Common myeloid progenitor, CD34-positive (primary cell): ENCODE measurements around the gene LAIR1.
"Not testable (repeated sequence)": the region's sequence is repeated elsewhere in the genome, so short reads cannot be mapped to it uniquely, and the experiment has no call there.

Experiments used
- CTCF ChIA-PET: fragments of 350-600 bp; sonication (Branson Sonifier 250); formaldehyde crosslinking; loops from one replicate; lab custom pipeline; 2021; ENCODE audit warnings: antibody characterized with exemption; lab: Charles Lee
- POLR2A ChIA-PET: fragments of 350-600 bp; sonication (Branson Sonifier 250); formaldehyde crosslinking; loops from one replicate; lab custom pipeline; 2021; ENCODE audit warnings: antibody characterized with exemption; lab: Charles Lee
- DNase-seq, 3 donors: peaks; one replicate each; pipeline versions ENCODE4 v3.0.0 to v3.0.0-alpha.2; 2013
- H3K27ac ChIP-seq, 2 experiments: 1 replicate in 1 of 2; 2 replicates in 1 of 2; pipeline ENCODE4 v1.7.0; 2013; ENCODE audit warnings: inconsistent platforms in 2 of 2, low read length in 2 of 2, mild to moderate bottlenecking in 2 of 2, low read depth in 1 of 2, moderate library complexity in 1 of 2; ENCODE audit not compliant: severe bottlenecking in 2 of 2, insufficient read depth in 1 of 2, poor library complexity in 1 of 2
- H3K27me3 ChIP-seq, 5 experiments: replicated peaks in 2 of 5; 1 replicate in 3 of 5; 2 replicates in 2 of 5; pipeline versions ENCODE4 v1.6.1 to v1.7.0; 2013; ENCODE audit warnings: low read length in 4 of 5, mild to moderate bottlenecking in 2 of 5, moderate library complexity in 2 of 5, inconsistent platforms in 1 of 5; ENCODE audit not compliant: insufficient read depth in 5 of 5, control insufficient read depth in 4 of 5
- H3K36me3 ChIP-seq, 4 experiments: 1 replicate in 2 of 4; 2 replicates in 2 of 4; pipeline versions ENCODE4 v1.6.1 to v1.7.0; 2013; ENCODE audit warnings: low read length in 3 of 4, control low read depth in 1 of 4, mild to moderate bottlenecking in 1 of 4; ENCODE audit not compliant: control insufficient read depth in 4 of 4, insufficient read depth in 4 of 4
- H3K4me1 ChIP-seq, 4 experiments: 1 replicate in 3 of 4; 2 replicates in 1 of 4; pipeline versions ENCODE4 v1.6.1 to v1.7.1; 2013; ENCODE audit warnings: low read length in 3 of 4, mild to moderate bottlenecking in 3 of 4, control low read depth in 1 of 4, inconsistent platforms in 1 of 4, moderate library complexity in 1 of 4; ENCODE audit not compliant: control insufficient read depth in 4 of 4, insufficient read depth in 4 of 4; ENCODE audit errors: control extremely low read depth in 1 of 4
- H3K4me3 ChIP-seq, 7 experiments: 1 replicate in 4 of 7; 2 replicates in 3 of 7; pipeline versions ENCODE4 v1.5.1 to v1.7.0; 2013; ENCODE audit warnings: mild to moderate bottlenecking in 7 of 7, low read length in 6 of 7, moderate library complexity in 6 of 7, inconsistent platforms in 2 of 7, low read depth in 2 of 7, control low read depth in 1 of 7; ENCODE audit not compliant: insufficient read depth in 4 of 7, control insufficient read depth in 1 of 7; ENCODE audit errors: extremely low read depth in 1 of 7
- H3K9me3 ChIP-seq, 5 experiments: 1 replicate in 4 of 5; 2 replicates in 1 of 5; pipeline versions ENCODE4 v1.6.1 to v1.7.1; 2013; ENCODE audit warnings: low read length in 4 of 5, mild to moderate bottlenecking in 2 of 5, inconsistent platforms in 1 of 5, low read depth in 1 of 5, moderate library complexity in 1 of 5; ENCODE audit not compliant: control insufficient read depth in 4 of 5, insufficient read depth in 2 of 5; ENCODE audit errors: control extremely low read depth in 1 of 5
- WGBS: methylation state at CpG from one replicate; pipeline ENCODE4 v1.1.5; 2013; ENCODE audit not compliant: insufficient coverage; 5-methylcytosine and 5-hydroxymethylcytosine counted together

Gene LAIR1

DNA sequence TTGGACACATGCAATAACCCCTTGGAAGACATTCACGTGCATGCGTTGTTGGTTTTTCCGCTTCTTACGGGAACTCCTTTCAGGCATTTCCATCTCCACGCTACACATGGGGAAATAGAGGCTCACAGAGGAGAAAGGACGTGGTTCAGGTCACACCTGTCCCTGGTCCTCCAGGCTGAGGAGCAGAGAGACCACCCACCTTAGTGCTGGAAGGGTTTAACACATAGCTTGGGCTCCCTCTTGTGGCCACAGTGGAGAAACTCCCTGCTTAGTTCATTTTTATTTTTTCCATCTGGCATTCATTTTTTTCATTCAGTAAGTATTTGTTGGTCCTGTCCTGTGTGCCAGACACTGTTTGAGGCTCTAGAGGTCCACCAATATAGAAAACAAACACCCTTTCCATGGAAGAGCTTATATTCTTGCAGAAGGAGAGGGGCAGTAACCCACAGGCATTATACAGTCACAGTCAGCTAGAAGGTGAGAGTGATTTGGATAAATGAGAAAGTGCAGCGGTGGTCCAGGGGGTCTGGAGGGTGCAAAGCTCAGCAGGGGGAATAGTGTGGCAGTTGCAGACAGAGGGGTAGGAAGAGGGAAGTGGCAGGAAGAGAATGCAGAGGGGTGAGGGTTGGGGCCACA is 26.3 kb upstream of the LAIR1 start:
- no peaks in the 10 kb centered on the region for H3K27me3 ChIP-seq
- H3K36me3 ChIP-seq = no peaks in the 10 kb centered on the region
- ChIA-PET POLR2A (interaction anchor here (0.7 kb wide), 1 partner anchor 26 kb away, joined by 3 read pairs; the partner anchor contains the start of gene LAIR1), CTCF (interaction anchor here (0.8 to 7.0 kb wide), 39 partner anchors 9 to 750 kb away, joined by 3 to 95 read pairs (median 4); partner anchors contain the start of genes LAIR1, LILRA4, LILRA5 and TTYH1)
- H3K9me3 ChIP-seq = no peaks in the 10 kb centered on the region
- DNase-seq = peak; percentile 85 to 91 (median 87)
- 55% methylated on average over 7 of the region's 7 CpGs for WGBS
- peaks cover 21 to 50% (median 46%) of the 10 kb centered on the region in 4 experiments for H3K4me1 ChIP-seq
- H3K27ac ChIP-seq = no peak overlapping the region
- H3K4me3 ChIP-seq = peak overlapping the region in 2 of 7 experiments; percentile 0 to 8

DNA sequence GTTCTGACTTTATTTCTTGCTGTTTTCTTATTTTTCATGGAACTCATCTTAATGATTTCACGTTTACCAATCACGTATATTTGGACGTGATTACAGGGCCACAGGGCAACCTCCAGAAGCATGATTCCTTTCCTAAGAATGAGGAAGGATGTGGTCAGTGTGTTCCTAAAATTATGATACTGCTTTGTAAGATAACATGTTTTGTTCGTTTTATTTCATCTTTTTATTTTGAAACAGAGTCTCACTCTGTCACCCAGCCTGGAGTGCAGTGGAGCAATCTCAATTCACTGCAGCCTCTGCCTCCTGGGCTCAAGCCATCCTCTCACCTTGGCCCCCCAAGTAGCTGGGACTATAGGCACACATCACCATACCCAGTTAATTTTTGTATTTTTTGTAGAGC is 24.8 kb upstream of the LAIR1 start:
- no peak overlapping the region for H3K27ac ChIP-seq
- H3K36me3 ChIP-seq = no peaks in the 10 kb centered on the region
- ChIA-PET POLR2A (interaction anchor here (2.2 to 2.3 kb wide), 2 partner anchors 11 to 25 kb away, joined by 15 to 22 read pairs; partner anchors contain the start of gene LAIR1), CTCF (interaction anchor here (1.1 to 7.0 kb wide), 11 partner anchors 11 to 123 kb away, joined by 3 to 95 read pairs (median 16); partner anchors contain the start of gene LAIR1)
- 0% methylated on average over 3 of the region's 4 CpGs for WGBS
- H3K4me3 ChIP-seq = peak overlapping the region in 4 of 7 experiments; percentile 6 to 59 (median 36)
- no peaks in the 10 kb centered on the region for H3K9me3 ChIP-seq
- peaks cover 21 to 55% (median 46%) of the 10 kb centered on the region in 4 experiments for H3K4me1 ChIP-seq
- H3K27me3 ChIP-seq = no peaks in the 10 kb centered on the region
- peak; percentile 76 to 93 (median 88) for DNase-seq

DNA sequence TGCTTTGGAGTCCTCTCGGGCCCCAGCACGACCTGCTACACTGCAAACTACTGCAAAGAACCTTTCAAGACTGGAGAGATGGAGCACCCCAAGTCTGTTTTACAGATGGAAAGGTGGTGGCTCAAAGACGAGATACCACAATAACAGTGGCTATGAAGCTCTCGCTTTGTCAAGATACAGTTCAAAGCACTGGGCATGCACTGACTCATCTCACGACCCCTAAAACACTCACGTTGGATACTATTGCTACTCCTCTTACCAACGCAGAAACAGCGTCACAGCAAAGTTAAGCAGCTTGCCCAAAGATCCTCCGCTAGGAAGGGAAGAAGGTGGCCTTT is 24.0 kb upstream of the LAIR1 start:
- Histone ChIP-seq H3K9me3 (no peaks in the 10 kb centered on the region), H3K4me3 (peak overlapping the region in 6 of 7 experiments; percentile 31 to 75 (median 60)), H3K27me3 (no peaks in the 10 kb centered on the region), H3K36me3 (no peaks in the 10 kb centered on the region), H3K4me1 (peaks cover 21 to 55% (median 47%) of the 10 kb centered on the region in 4 experiments), H3K27ac (peak overlapping the region in 1 of 2 experiments; percentile 9)
- WGBS = 38% methylated on average over 7 of the region's 9 CpGs
- ChIA-PET POLR2A (interaction anchor here (1.2 to 2.3 kb wide), 5 partner anchors 10 to 27 kb away, joined by 4 to 22 read pairs (median 8); partner anchors contain the start of gene LAIR1), CTCF (interaction anchor here (0.9 to 7.0 kb wide), 12 partner anchors 10 to 122 kb away, joined by 3 to 95 read pairs (median 8); partner anchors contain the start of gene LAIR1)
- peak in 1 of 3 donors; percentile 68 for DNase-seq

DNA sequence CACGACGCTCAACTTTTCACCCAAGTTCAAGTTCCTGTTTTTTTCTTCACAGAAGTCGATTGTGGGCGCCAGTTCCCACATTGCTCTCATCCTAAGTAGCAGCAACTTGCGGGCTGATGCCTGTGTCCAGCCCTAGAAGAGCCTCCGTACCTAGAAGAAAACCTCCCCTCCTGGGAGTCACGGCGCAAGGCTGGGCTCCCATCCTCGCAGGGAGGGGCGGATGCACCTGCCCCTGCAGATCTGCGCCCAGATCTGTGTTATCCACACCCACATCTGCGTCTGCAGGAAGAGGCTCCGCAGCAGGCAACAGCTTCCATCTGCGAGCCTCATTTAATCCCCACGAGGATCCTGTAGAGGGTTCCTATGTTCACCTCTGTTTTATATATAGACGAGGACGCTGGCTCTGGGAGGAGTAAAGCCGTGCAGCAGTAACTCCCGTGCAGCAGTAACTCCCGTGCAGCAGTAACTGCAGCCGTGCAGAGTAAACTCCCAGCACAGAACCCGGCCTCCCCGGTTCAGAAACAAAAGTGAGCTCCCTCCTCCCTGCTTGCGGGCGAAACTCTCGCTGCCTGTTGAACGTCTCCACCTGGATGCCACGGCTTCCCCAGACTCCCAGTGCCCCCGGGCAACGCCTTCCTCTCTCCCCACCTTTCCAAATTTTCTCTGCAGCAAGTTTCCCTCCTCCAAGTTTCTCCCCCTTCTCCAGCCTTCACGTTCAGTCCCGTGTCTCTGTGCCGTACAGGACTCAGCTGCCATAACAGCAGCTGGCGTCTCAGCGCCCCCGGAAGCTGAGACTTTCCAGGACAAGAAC is 23.5 kb upstream of the LAIR1 start:
- no peaks in the 10 kb centered on the region for H3K9me3 ChIP-seq
- ChIA-PET POLR2A (interaction anchor here (1.0 to 2.3 kb wide), 6 partner anchors 10 to 180 kb away, joined by 3 to 22 read pairs (median 7); partner anchors contain the start of gene LAIR1), CTCF (interaction anchor here (0.9 to 7.0 kb wide), 10 partner anchors 10 to 76 kb away, joined by 3 to 95 read pairs (median 8); partner anchors contain the start of gene LAIR1)
- H3K4me1 ChIP-seq = peaks cover 21 to 57% (median 47%) of the 10 kb centered on the region in 4 experiments
- peak overlapping the region in 6 of 7 experiments; percentile 31 to 75 (median 60) for H3K4me3 ChIP-seq
- H3K36me3 ChIP-seq = no peaks in the 10 kb centered on the region
- 1% methylated on average over 34 of the region's 36 CpGs for WGBS
- H3K27ac ChIP-seq = peak overlapping the region in 1 of 2 experiments; percentile 54
- DNase-seq = peak; percentile 93 to 99 (median 98)
- H3K27me3 ChIP-seq = no peaks in the 10 kb centered on the region

GRCh38 chr19:54383330-54383729 is 18.6 kb upstream of the LAIR1 start:
- CTCF ChIA-PET = no interaction called here
- Histone ChIP-seq H3K9me3 (peaks cover 0 to 7% (median 0%) of the 10 kb centered on the region in 5 experiments), H3K27ac (no peak overlapping the region), H3K36me3 (no peaks in the 10 kb centered on the region), H3K27me3 (no peaks in the 10 kb centered on the region), H3K4me3 (no peak overlapping the region), H3K4me1 (peaks cover 17 to 54% (median 41%) of the 10 kb centered on the region in 4 experiments)
- peak in 1 of 3 donors; percentile 23 for DNase-seq
- 100% methylated on average over 1 of the region's 4 CpGs for WGBS
- POLR2A ChIA-PET = no interaction called here

DNA sequence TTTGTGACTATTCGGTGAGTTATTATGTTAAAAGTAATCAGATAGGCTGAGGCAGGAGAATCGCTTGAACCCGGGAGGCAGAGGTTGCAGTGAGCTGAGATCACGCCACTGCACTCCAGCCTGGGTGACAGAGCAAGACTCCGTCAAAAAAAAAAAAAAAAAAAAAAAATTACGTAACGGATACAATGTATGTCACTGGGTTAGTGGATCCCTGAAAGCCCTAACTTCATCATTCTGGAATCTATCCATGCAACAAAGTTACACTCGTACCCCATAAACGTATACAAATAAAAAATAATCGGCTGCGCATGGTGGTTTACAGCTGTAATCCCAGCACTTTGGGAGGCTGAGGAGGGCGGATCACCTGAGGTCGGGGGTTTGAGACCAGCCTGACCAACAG is 17.3 kb upstream of the LAIR1 start:
- POLR2A ChIA-PET, H3K36me3 ChIP-seq, H3K27me3 ChIP-seq, H3K27ac ChIP-seq, H3K9me3 ChIP-seq, DNase-seq, H3K4me3 ChIP-seq: not testable (repeated sequence)
- CTCF ChIA-PET = interaction anchor here (1.0 to 2.1 kb wide), 2 partner anchors 9 kb away, joined by 3 to 6 read pairs; no protein-coding TSS in a partner anchor
- 100% methylated on average over 1 of the region's 13 CpGs for WGBS
- peaks cover 16 to 49% (median 38%) of the 10 kb centered on the region in 4 experiments for H3K4me1 ChIP-seq
